CD14-positive monocyte (primary cell): Measurements from ENCODE around the gene SLC6A7. TPM values are rescaled to one million over a fixed set of nuclear protein-coding genes. Genes with fewer than 3 reads are reported as not detected.
A peak's percentile ranks its signal among the peaks of the same experiment; 100 is the strongest.

Source experiments
- DNase-seq, 3 donors: peaks; one replicate each; pipeline ENCODE4 v3.0.0-alpha.2; 2011 to 2022
- H2AFZ ChIP-seq: 2 replicates; pipeline ENCODE4 v1.6.0; 2012; ENCODE audit warnings: mild to moderate bottlenecking, low read depth, low read length, inconsistent platforms; ENCODE audit not compliant: insufficient read depth, poor library complexity, severe bottlenecking
- H3K27ac ChIP-seq, 2 donors: 1 replicate in 1 of 2; 2 replicates in 1 of 2; pipeline ENCODE4 v1.5.1; 2012 to 2013; ENCODE audit warnings: low read length in 2 of 2, control low read depth in 1 of 2, inconsistent platforms in 1 of 2, low read depth in 1 of 2, mild to moderate bottlenecking in 1 of 2
- H3K27me3 ChIP-seq, 2 donors: one replicate each; pipeline versions ENCODE4 v1.6.0 to v1.6.1; 2011 to 2013; ENCODE audit warnings: low read length in 2 of 2; ENCODE audit not compliant: control insufficient read depth in 2 of 2, insufficient read depth in 2 of 2
- H3K36me3 ChIP-seq, 2 donors: replicated peaks in 1 of 2; 1 replicate in 1 of 2; 2 replicates in 1 of 2; pipeline versions ENCODE4 v1.5.1 to v1.6.1; 2012 to 2013; ENCODE audit warnings: low read length in 2 of 2, control low read depth in 1 of 2, inconsistent platforms in 1 of 2, mild to moderate bottlenecking in 1 of 2; ENCODE audit not compliant: insufficient read depth in 2 of 2, control insufficient read depth in 1 of 2
- H3K4me1 ChIP-seq, 2 donors: 1 replicate in 1 of 2; 2 replicates in 1 of 2; pipeline versions ENCODE4 v1.5.1 to v1.6.1; 2012 to 2013; ENCODE audit warnings: low read length in 2 of 2, control low read depth in 1 of 2, inconsistent platforms in 1 of 2, mild to moderate bottlenecking in 1 of 2, moderate library complexity in 1 of 2; ENCODE audit not compliant: insufficient read depth in 2 of 2, control insufficient read depth in 1 of 2
- H3K4me2 ChIP-seq: replicated peaks from 2 replicates; pipeline ENCODE3; 2012; ENCODE audit warnings: low read length, moderate library complexity, mild to moderate bottlenecking; ENCODE audit not compliant: poor library complexity, severe bottlenecking; ENCODE audit errors: extremely low read depth
- H3K4me3 ChIP-seq, 3 experiments: fragments of 200-600 bp in 1 of 3; sonication (generic) in 1 of 3; replicated peaks in 1 of 3; 1 replicate in 2 of 3; 2 replicates in 1 of 3; pipeline ENCODE4 v1.5.1; 2011 to 2013; ENCODE audit warnings: low read length in 3 of 3, mild to moderate bottlenecking in 3 of 3, control low read depth in 2 of 3, low read depth in 2 of 3, inconsistent platforms in 1 of 3, moderate library complexity in 1 of 3
- H3K79me2 ChIP-seq: 2 replicates; pipeline ENCODE4 v1.6.0; 2012; ENCODE audit warnings: mild to moderate bottlenecking, control low read depth, inconsistent platforms, low read length, moderate library complexity; ENCODE audit not compliant: insufficient read depth
- H3K9ac ChIP-seq: 2 replicates; pipeline ENCODE4 v1.6.0; 2017; ENCODE audit warnings: low read length, mild to moderate bottlenecking; ENCODE audit not compliant: insufficient read depth, poor library complexity, severe bottlenecking
- H3K9me3 ChIP-seq, 2 donors: replicated peaks in 1 of 2; 1 replicate in 1 of 2; 2 replicates in 1 of 2; pipeline versions ENCODE4 v1.5.1 to v1.6.1; 2012 to 2013; ENCODE audit warnings: low read length in 2 of 2, control low read depth in 1 of 2; ENCODE audit not compliant: control insufficient read depth in 1 of 2, insufficient read depth in 1 of 2
- H4K20me1 ChIP-seq: 2 replicates; pipeline ENCODE4 v1.6.0; 2012; ENCODE audit warnings: mild to moderate bottlenecking, low read length, control low read depth, moderate library complexity; ENCODE audit not compliant: insufficient read depth
- H3K27ac Mint-ChIP-seq, 7 donors: one replicate each; pipeline ENCODE4 v1.8.0; 2020; ENCODE audit warnings: mild to moderate bottlenecking in 7 of 7, mixed read lengths in 7 of 7, moderate library complexity in 6 of 7, inconsistent platforms in 2 of 7
- H3K27me3 Mint-ChIP-seq, 3 donors: one replicate each; pipeline ENCODE4 v1.8.0; 2021 to 2022; ENCODE audit warnings: low read depth in 3 of 3, mild to moderate bottlenecking in 3 of 3, mixed read lengths in 3 of 3, moderate library complexity in 3 of 3, inconsistent platforms in 1 of 3
- H3K36me3 Mint-ChIP-seq, 2 donors: one replicate each; pipeline ENCODE4 v1.8.0; 2020; ENCODE audit warnings: mixed read lengths in 2 of 2, inconsistent platforms in 1 of 2, mild to moderate bottlenecking in 1 of 2
- H3K4me1 Mint-ChIP-seq: one replicate; pipeline ENCODE4 v1.8.0; 2020; ENCODE audit warnings: mild to moderate bottlenecking, mixed read lengths
- H3K4me3 Mint-ChIP-seq, 2 donors: one replicate each; pipeline ENCODE4 v1.8.0; 2020; ENCODE audit warnings: mild to moderate bottlenecking in 2 of 2, mixed read lengths in 2 of 2, moderate library complexity in 1 of 2
- H3K9me3 Mint-ChIP-seq, 7 donors: one replicate each; pipeline ENCODE4 v1.8.0; 2020 to 2022; ENCODE audit warnings: mixed read lengths in 7 of 7, mild to moderate bottlenecking in 6 of 7, moderate library complexity in 6 of 7, inconsistent platforms in 2 of 7
- CTCF ChIP-seq: fragments of 200-600 bp; IDR thresholded peaks from one replicate; pipeline ENCODE4 v1.8.0; 2022; ENCODE audit warnings: antibody characterized with exemption, mild to moderate bottlenecking
- WGBS: methylation state at CpG from one replicate; pipeline ENCODE4 v1.1.5; 2013; ENCODE audit warnings: missing lambda C conversion rate; ENCODE audit not compliant: insufficient coverage; 5-methylcytosine and 5-hydroxymethylcytosine counted together
- intact Hi-C, 2 donors: fragments of 100-400 bp; cut with micrococcal nuclease; formaldehyde crosslinking; loops; one replicate each; pipeline versions ENCODE4 v1.15.0 to v1.15.1; 2023
- polyA plus RNA-seq, 3 donors: library from polyadenylated mRNA; depleted of rRNA in 1 of 3; unstranded in 2 of 3; stranded (reverse) in 1 of 3; fragments of 300-500 nt in 2 of 3; fragments of >200 nt in 1 of 3; fragmentation: Illumina TruSeq in 2 of 3; gene quantifications; 1 replicate in 2 of 3; 2 replicates in 1 of 3; pipeline ENCODE4 v1.2.3, GENCODE V29; 2012 to 2021

Gene SLC6A7
- polyA plus RNA-seq, 3 donors = 0.07 TPM; not detected in 2

- 53% methylated on average over 12 of the region's 19 CpGs for WGBS
- peak overlapping the region in 3 of 7 donors; percentile 41 to 63 (median 55) for H3K27ac Mint-ChIP-seq
- Histone ChIP-seq H3K4me3 (peak overlapping the region in 1 of 3 experiments; percentile 43), H3K9me3 (no peaks in the 10 kb centered on the region), H4K20me1 (no peaks in the 10 kb centered on the region), H3K36me3 (no peaks in the 10 kb centered on the region), H2AFZ (peak overlapping the region; percentile 74), H3K27me3 (peaks cover 0 to 20% of the 10 kb centered on the region in 2 donors), H3K79me2 (no peaks in the 10 kb centered on the region), H3K9ac (peak overlapping the region; percentile 24), H3K4me1 (peaks cover 7 to 10% of the 10 kb centered on the region in 2 donors), H3K27ac (no peak overlapping the region), H3K4me2 (peak overlapping the region; percentile 44)
- no peak for TF ChIP-seq CTCF
- no peaks in the 10 kb centered on the region for H3K36me3 Mint-ChIP-seq
- peaks cover 0 to 3% (median 0%) of the 10 kb centered on the region in 7 donors for H3K9me3 Mint-ChIP-seq
- peaks cover 29 to 34% (median 30%) of the 10 kb centered on the region in 3 donors for H3K27me3 Mint-ChIP-seq
- DNase-seq = peak in 1 of 3 donors; percentile 77
- intact Hi-C loops = no loop called here
- peak overlapping the region; percentile 76 to 84 for H3K4me3 Mint-ChIP-seq
- peaks cover 14% of the 10 kb centered on the region for H3K4me1 Mint-ChIP-seq
These were observed 18.6 kb downstream of the SLC6A7 start for GRCh38 chr5:150208187-150209098.

- H3K4me1 ChIP-seq = peaks cover 7 to 10% of the 10 kb centered on the region in 2 donors
- H3K4me1 Mint-ChIP-seq = peaks cover 14% of the 10 kb centered on the region
- WGBS = 1% methylated on average over 19 of the region's 21 CpGs
- no peak for TF ChIP-seq CTCF
- H3K9ac ChIP-seq = peak overlapping the region; percentile 24
- peak overlapping the region in 3 of 7 donors; percentile 6 to 55 (median 41) for H3K27ac Mint-ChIP-seq
- peak overlapping the region; percentile 44 for H3K4me2 ChIP-seq
- no peaks in the 10 kb centered on the region for H4K20me1 ChIP-seq
- peak; percentile 39 to 90 (median 43) for DNase-seq
- H3K36me3 Mint-ChIP-seq = no peaks in the 10 kb centered on the region
- peaks cover 30 to 34% (median 31%) of the 10 kb centered on the region in 3 donors for H3K27me3 Mint-ChIP-seq
- H3K27ac ChIP-seq = peak overlapping the region in 1 of 2 donors; percentile 4
- no peaks in the 10 kb centered on the region for H3K36me3 ChIP-seq
- H3K9me3 ChIP-seq = no peaks in the 10 kb centered on the region
- intact Hi-C loops = no loop called here
- no peaks in the 10 kb centered on the region for H3K79me2 ChIP-seq
- H3K4me3 Mint-ChIP-seq = peak overlapping the region; percentile 76 to 84
- H2AFZ ChIP-seq = peak overlapping the region; percentile 74
- peaks cover 0 to 3% (median 0%) of the 10 kb centered on the region in 7 donors for H3K9me3 Mint-ChIP-seq
- peak overlapping the region in 2 of 3 experiments; percentile 22 to 43 for H3K4me3 ChIP-seq
- peaks cover 0 to 20% of the 10 kb centered on the region in 2 donors for H3K27me3 ChIP-seq
These were observed 19.3 kb downstream of the SLC6A7 start for GRCh38 chr5:150209099-150209635.
